ENCODE data around the gene GPR35.

GPR35 gene

GRCh38 chr2:240619506-240620148 lies 5.7 kb upstream of the GPR35 start:
- no peaks in the 10 kb centered on the region for H3K36me3 ChIP-seq (ENCODE audit: insufficient read depth, low read length)
- H3K9me3 ChIP-seq (ENCODE audit: insufficient read depth, low read depth, low read length), result peaks cover 39% of the 10 kb centered on the region
- H3K4me3 ChIP-seq (ENCODE audit: low read length), result no peak overlapping the region
- H3K9ac ChIP-seq (ENCODE audit: low read depth, low read length), result no peak overlapping the region
- no peaks in the 10 kb centered on the region for H3K4me1 ChIP-seq (ENCODE audit: insufficient read depth, low read length)
- H3K27me3 ChIP-seq (ENCODE audit: insufficient read depth, low read length), result no peaks in the 10 kb centered on the region
- 84% methylated on average over 19 of the region's 19 CpGs for WGBS
- no peak overlapping the region for H3K27ac ChIP-seq (ENCODE audit: low read depth, low read length)

- no peaks in the 10 kb centered on the region for H3K36me3 ChIP-seq (ENCODE audit: insufficient read depth, low read length)
- no peak overlapping the region for H3K4me3 ChIP-seq (ENCODE audit: low read length)
- 87% methylated on average over 13 of the region's 13 CpGs for WGBS
- H3K4me1 ChIP-seq (ENCODE audit: insufficient read depth, low read length), result no peaks in the 10 kb centered on the region
- H3K27me3 ChIP-seq (ENCODE audit: insufficient read depth, low read length), result no peaks in the 10 kb centered on the region
- H3K9ac ChIP-seq (ENCODE audit: low read depth, low read length), result no peak overlapping the region
- no peak overlapping the region for H3K27ac ChIP-seq (ENCODE audit: low read depth, low read length)
- H3K9me3 ChIP-seq (ENCODE audit: insufficient read depth, low read depth, low read length), result peaks cover 36% of the 10 kb centered on the region
Measured at GRCh38 chr2:240620149-240620731, 5.0 kb upstream of the GPR35 start.

GRCh38 chr2:240620859-240621258 lies 4.4 kb upstream of the GPR35 start:
- H3K9ac ChIP-seq (ENCODE audit: low read depth, low read length), result no peak overlapping the region
- no peaks in the 10 kb centered on the region for H3K27me3 ChIP-seq (ENCODE audit: insufficient read depth, low read length)
- peaks cover 32% of the 10 kb centered on the region for H3K9me3 ChIP-seq (ENCODE audit: insufficient read depth, low read depth, low read length)
- no peaks in the 10 kb centered on the region for H3K36me3 ChIP-seq (ENCODE audit: insufficient read depth, low read length)
- H3K4me3 ChIP-seq (ENCODE audit: low read length), result no peak overlapping the region
- H3K27ac ChIP-seq (ENCODE audit: low read depth, low read length), result no peak overlapping the region
- no peaks in the 10 kb centered on the region for H3K4me1 ChIP-seq (ENCODE audit: insufficient read depth, low read length)
- whole genome bisulfite sequencing, result 76% methylated on average over 6 of the region's 7 CpGs

GRCh38 chr2:240622060-240622411 lies 3.2 kb upstream of the GPR35 start:
- H3K27ac ChIP-seq (ENCODE audit: low read depth, low read length), result no peak overlapping the region
- WGBS, result 93% methylated on average over 8 of the region's 9 CpGs
- H3K9ac ChIP-seq (ENCODE audit: low read depth, low read length), result no peak overlapping the region

GRCh38 chr2:240622531-240623235 lies 2.6 kb upstream of the GPR35 start:
- Histone ChIP-seq H3K36me3 (ENCODE audit: insufficient read depth, low read length) (no peaks in the 10 kb centered on the region), H3K4me3 (ENCODE audit: low read length) (no peak overlapping the region), H3K27me3 (ENCODE audit: insufficient read depth, low read length) (no peaks in the 10 kb centered on the region), H3K9ac (ENCODE audit: low read depth, low read length) (no peak overlapping the region), H3K27ac (ENCODE audit: low read depth, low read length) (no peak overlapping the region), H3K4me1 (ENCODE audit: insufficient read depth, low read length) (no peaks in the 10 kb centered on the region), H3K9me3 (ENCODE audit: insufficient read depth, low read depth, low read length) (peaks cover 16% of the 10 kb centered on the region)
- 85% methylated on average over 37 of the region's 37 CpGs for WGBS

More at GRCh38 chr2:240622060-240622411, 3.2 kb upstream of the GPR35 start:
- H3K4me3 ChIP-seq (ENCODE audit: low read length), result no peak overlapping the region
- no peaks in the 10 kb centered on the region for H3K4me1 ChIP-seq (ENCODE audit: insufficient read depth, low read length)
- no peaks in the 10 kb centered on the region for H3K27me3 ChIP-seq (ENCODE audit: insufficient read depth, low read length)
- H3K9me3 ChIP-seq (ENCODE audit: insufficient read depth, low read depth, low read length), result peaks cover 22% of the 10 kb centered on the region
- H3K36me3 ChIP-seq (ENCODE audit: insufficient read depth, low read length), result no peaks in the 10 kb centered on the region

- Histone ChIP-seq H3K27me3 (ENCODE audit: insufficient read depth, low read length) (no peaks in the 10 kb centered on the region), H3K4me1 (ENCODE audit: insufficient read depth, low read length) (no peaks in the 10 kb centered on the region), H3K27ac (ENCODE audit: low read depth, low read length) (no peak overlapping the region)
Measured at GRCh38 chr2:240623531-240624010, 1.7 kb upstream of the GPR35 start.

GRCh38 chr2:240624011-240624949 lies 1.0 kb upstream of the GPR35 start:
- Histone ChIP-seq H3K4me3 (ENCODE audit: low read length) (no peak overlapping the region), H3K36me3 (ENCODE audit: insufficient read depth, low read length) (no peaks in the 10 kb centered on the region), H3K9ac (ENCODE audit: low read depth, low read length) (no peak overlapping the region), H3K9me3 (ENCODE audit: insufficient read depth, low read depth, low read length) (peaks cover under 1% of the 10 kb centered on the region; the same call in 1 of the 2 replicates), H3K27ac (ENCODE audit: low read depth, low read length) (no peak overlapping the region), H3K4me1 (ENCODE audit: insufficient read depth, low read length) (no peaks in the 10 kb centered on the region), H3K27me3 (ENCODE audit: insufficient read depth, low read length) (no peaks in the 10 kb centered on the region)
- WGBS, result 85% methylated on average over 24 of the region's 24 CpGs

More at GRCh38 chr2:240623531-240624010, 1.7 kb upstream of the GPR35 start:
- H3K9ac ChIP-seq (ENCODE audit: low read depth, low read length), result no peak overlapping the region
- H3K9me3 ChIP-seq (ENCODE audit: insufficient read depth, low read depth, low read length), result peaks cover 7% of the 10 kb centered on the region; the same call in 1 of the 2 replicates
- WGBS, result 91% methylated on average over 10 of the region's 10 CpGs
- H3K4me3 ChIP-seq (ENCODE audit: low read length), result no peak overlapping the region
- no peaks in the 10 kb centered on the region for H3K36me3 ChIP-seq (ENCODE audit: insufficient read depth, low read length)

GRCh38 chr2:240626531-240627300 lies 1.4 kb downstream of the GPR35 start:
- 79% methylated on average over 21 of the region's 21 CpGs for WGBS
- no peak overlapping the region for H3K4me3 ChIP-seq (ENCODE audit: low read length)
- no peak overlapping the region for H3K9ac ChIP-seq (ENCODE audit: low read depth, low read length)
- H3K27ac ChIP-seq (ENCODE audit: low read depth, low read length), result no peak overlapping the region
- no peaks in the 10 kb centered on the region for H3K27me3 ChIP-seq (ENCODE audit: insufficient read depth, low read length)
- no peaks in the 10 kb centered on the region for H3K36me3 ChIP-seq (ENCODE audit: insufficient read depth, low read length)
- H3K9me3 ChIP-seq (ENCODE audit: insufficient read depth, low read depth, low read length), result no peaks in the 10 kb centered on the region
- no peaks in the 10 kb centered on the region for H3K4me1 ChIP-seq (ENCODE audit: insufficient read depth, low read length)

- 91% methylated on average over 17 of the region's 17 CpGs for WGBS
- no peak overlapping the region for H3K27ac ChIP-seq (ENCODE audit: low read depth, low read length)
Measured at GRCh38 chr2:240627736-240628506, 2.6 kb downstream of the GPR35 start.

GRCh38 chr2:240628507-240628807 lies 3.2 kb downstream of the GPR35 start:
- Histone ChIP-seq H3K4me3 (ENCODE audit: low read length) (no peak overlapping the region), H3K9me3 (ENCODE audit: insufficient read depth, low read depth, low read length) (peaks cover 9% of the 10 kb centered on the region; the same call in 1 of the 2 replicates), H3K4me1 (ENCODE audit: insufficient read depth, low read length) (no peaks in the 10 kb centered on the region), H3K36me3 (ENCODE audit: insufficient read depth, low read length) (no peaks in the 10 kb centered on the region), H3K27ac (ENCODE audit: low read depth, low read length) (no peak overlapping the region), H3K9ac (ENCODE audit: low read depth, low read length) (no peak overlapping the region), H3K27me3 (ENCODE audit: insufficient read depth, low read length) (no peaks in the 10 kb centered on the region)
- 85% methylated on average over 6 of the region's 7 CpGs for WGBS

More at GRCh38 chr2:240627736-240628506, 2.6 kb downstream of the GPR35 start:
- H3K36me3 ChIP-seq (ENCODE audit: insufficient read depth, low read length), result no peaks in the 10 kb centered on the region
- peaks cover 8% of the 10 kb centered on the region; the same call in 1 of the 2 replicates for H3K9me3 ChIP-seq (ENCODE audit: insufficient read depth, low read depth, low read length)
- no peak overlapping the region for H3K9ac ChIP-seq (ENCODE audit: low read depth, low read length)
- no peak overlapping the region for H3K4me3 ChIP-seq (ENCODE audit: low read length)
- H3K27me3 ChIP-seq (ENCODE audit: insufficient read depth, low read length), result no peaks in the 10 kb centered on the region
- H3K4me1 ChIP-seq (ENCODE audit: insufficient read depth, low read length), result no peaks in the 10 kb centered on the region

All from HUES64 (cell line).